SK-N-SH (cell line): ENCODE data around the gene NKAIN4. TPM values are rescaled to one million over a fixed set of nuclear protein-coding genes. Genes with fewer than 3 reads are reported as not detected.
A peak's percentile ranks its signal among the peaks of the same experiment; 100 is the strongest.

Experiments
- CTCF ChIA-PET: fragments of 300-600, 350-600 bp; formaldehyde crosslinking; extraction: SDS; loops from one replicate; lab custom pipeline; 2021; lab: Yijun Ruan, JAX
- POLR2A ChIA-PET: fragments of 350-600 bp; sonication (Branson Sonifier 250); formaldehyde crosslinking; extraction: SDS; loops from one replicate; lab custom pipeline; 2020; ENCODE audit warnings: antibody characterized with exemption, inconsistent platforms; lab: Yijun Ruan, JAX
- DNase-seq: peaks from one replicate; pipeline ENCODE4 v3.0.0; 2012
- H2AFZ ChIP-seq: fragments of 200-600 bp; sonication (generic); 2 replicates; pipeline ENCODE4 v1.8.1; 2016; ENCODE audit warnings: antibody characterized with exemption, mild to moderate bottlenecking, low read depth
- H3F3A ChIP-seq: fragments of 200-600 bp; sonication (generic); replicated peaks from 2 replicates; pipeline ENCODE3; 2016; ENCODE audit warnings: antibody characterized with exemption, mild to moderate bottlenecking; ENCODE audit not compliant: insufficient read depth
- H3K27ac ChIP-seq, 2 experiments: fragments of 200-500 bp in 1 of 2; fragments of 200-600 bp in 1 of 2; sonication (Bioruptor generic) in 1 of 2; sonication (generic), shearing (Covaris generic) in 1 of 2; 2 replicates each; pipeline versions ENCODE4 v1.5.1 to v1.6.1; 2014 to 2016; ENCODE audit warnings: low read depth in 2 of 2, inconsistent platforms in 1 of 2, low read length in 1 of 2, mild to moderate bottlenecking in 1 of 2, mixed read lengths in 1 of 2
- H3K27me3 ChIP-seq: fragments of 200-600 bp; sonication (generic), shearing (Covaris generic); 2 replicates; pipeline ENCODE4 v1.6.1; 2016; ENCODE audit warnings: mixed run types; ENCODE audit not compliant: insufficient read depth
- H3K36me3 ChIP-seq, 2 experiments: fragments of 200-500 bp in 1 of 2; fragments of 200-600 bp in 1 of 2; sonication (Bioruptor generic) in 1 of 2; sonication (generic) in 1 of 2; replicated peaks in 1 of 2; 2 replicates each; pipeline versions ENCODE3 to v1.5.1; 2014 to 2016; ENCODE audit warnings: low read length in 1 of 2, mild to moderate bottlenecking in 1 of 2; ENCODE audit not compliant: insufficient read depth in 2 of 2, control insufficient read depth in 1 of 2
- H3K4me1 ChIP-seq, 2 experiments: fragments of 200-500 bp in 1 of 2; fragments of 200-600 bp in 1 of 2; sonication (Bioruptor generic) in 1 of 2; sonication (generic), shearing (Covaris generic) in 1 of 2; 2 replicates each; pipeline versions ENCODE4 v1.5.1 to v1.6.1; 2014 to 2016; ENCODE audit warnings: low read depth in 1 of 2, low read length in 1 of 2, mixed run types in 1 of 2; ENCODE audit not compliant: insufficient read depth in 2 of 2, control insufficient read depth in 1 of 2
- H3K4me2 ChIP-seq: fragments of 200-600 bp; sonication (generic), shearing (Covaris generic); 2 replicates; pipeline ENCODE4 v1.6.1; 2017; ENCODE audit warnings: mixed run types
- H3K4me3 ChIP-seq, 2 experiments: fragments of 200-500 bp in 1 of 2; fragments of 200-600 bp in 1 of 2; sonication (Bioruptor generic) in 1 of 2; sonication (generic), shearing (Covaris generic) in 1 of 2; 2 replicates each; pipeline versions ENCODE4 v1.5.1 to v1.8.1; 2014 to 2016; ENCODE audit warnings: low read depth in 2 of 2, inconsistent platforms in 1 of 2, low read length in 1 of 2, mild to moderate bottlenecking in 1 of 2, mixed read lengths in 1 of 2, moderate library complexity in 1 of 2
- H3K79me2 ChIP-seq: fragments of 200-600 bp; sonication (generic); 2 replicates; pipeline ENCODE4 v1.8.1; 2017; ENCODE audit warnings: mild to moderate bottlenecking; ENCODE audit not compliant: insufficient read depth
- H3K9ac ChIP-seq: fragments of 200-600 bp; sonication (generic); 2 replicates; pipeline ENCODE4 v1.6.1; 2017; ENCODE audit warnings: mixed run types
- H3K9me2 ChIP-seq: fragments of 200-600 bp; sonication (generic); 2 replicates; pipeline ENCODE4 v1.6.1; 2017; ENCODE audit warnings: mixed run types
- H3K9me3 ChIP-seq: fragments of 200-600 bp; sonication (generic); 2 replicates; pipeline ENCODE4 v1.6.1; 2017; ENCODE audit warnings: mixed run types, mild to moderate bottlenecking, moderate library complexity
- H4K20me1 ChIP-seq: fragments of 200-600 bp; sonication (generic); 2 replicates; pipeline ENCODE4 v1.6.1; 2017; ENCODE audit warnings: mild to moderate bottlenecking, mixed run types; ENCODE audit not compliant: insufficient read depth
- FOXJ3 ChIP-seq: sonication (generic); formaldehyde crosslinking; IDR thresholded peaks from 2 replicates; pipeline ENCODE4 v1.5.1; 2020; ENCODE audit warnings: mild to moderate bottlenecking, missing genetic modification reagents
- GABPA ChIP-seq: IDR thresholded peaks from 2 replicates; pipeline ENCODE4 v1.4.0; 2012; ENCODE audit warnings: low read depth, mild to moderate bottlenecking
- GATA2 ChIP-seq: sonication (generic); formaldehyde crosslinking; IDR thresholded peaks from 2 replicates; pipeline ENCODE4 v1.5.0; 2020; ENCODE audit warnings: mild to moderate bottlenecking, missing genetic modification reagents
- POLR2AphosphoS5 ChIP-seq: IDR thresholded peaks from 2 replicates; pipeline ENCODE4 v1.6.1; 2012; ENCODE audit warnings: low read depth, low read length
- RCOR1 ChIP-seq: fragments of 150-350 bp; IDR thresholded peaks from 2 replicates; pipeline ENCODE4 v1.6.1; 2017; ENCODE audit warnings: antibody characterized with exemption, low read length
- TAF1 ChIP-seq: IDR thresholded peaks from 2 replicates; pipeline ENCODE4 v1.6.1; 2012; ENCODE audit warnings: low read depth, mild to moderate bottlenecking, low read length, moderate library complexity, borderline replicate concordance
- WGBS: methylation state at CpG from one replicate; pipeline ENCODE4 v1.1.6; 2017; ENCODE audit warnings: low lambda C conversion rate; 5-methylcytosine and 5-hydroxymethylcytosine counted together
- polyA plus RNA-seq, 3 experiments: library from polyadenylated mRNA; depleted of rRNA; stranded (reverse); fragments of >200 nt; gene quantifications; 2 replicates each; pipeline ENCODE4 v1.2.3, GENCODE V29; 2012
- TF ChIP-seq, protein P1 (sequence below): fragments of 200-600 bp; sonication (generic); IDR thresholded peaks from 2 replicates; pipeline ENCODE4 v1.6.1; 2017; ENCODE audit warnings: antibody characterized with exemption, mild to moderate bottlenecking, moderate library complexity
- TF ChIP-seq, protein P2 (sequence below): fragments of 150-350 bp; IDR thresholded peaks from 2 replicates; pipeline ENCODE4 v1.6.1; 2016; ENCODE audit warnings: mild to moderate bottlenecking, low read depth, low read length
- TF ChIP-seq, protein P3 (sequence below): IDR thresholded peaks from 2 replicates; pipeline ENCODE4; 2012
- TF ChIP-seq, protein P4 (sequence below): IDR thresholded peaks from 2 replicates; pipeline ENCODE4 v1.6.1; 2012; ENCODE audit warnings: mild to moderate bottlenecking, low read depth, low read length, moderate library complexity
- TF ChIP-seq, protein P5 (sequence below): IDR thresholded peaks from 2 replicates; pipeline ENCODE4 v1.4.0; 2012; ENCODE audit warnings: low read depth, borderline replicate concordance

NKAIN4 gene
- polyA plus RNA-seq, 1 of the 3 experiments (the other 2 are of a cell fraction) = not detected

DNA sequence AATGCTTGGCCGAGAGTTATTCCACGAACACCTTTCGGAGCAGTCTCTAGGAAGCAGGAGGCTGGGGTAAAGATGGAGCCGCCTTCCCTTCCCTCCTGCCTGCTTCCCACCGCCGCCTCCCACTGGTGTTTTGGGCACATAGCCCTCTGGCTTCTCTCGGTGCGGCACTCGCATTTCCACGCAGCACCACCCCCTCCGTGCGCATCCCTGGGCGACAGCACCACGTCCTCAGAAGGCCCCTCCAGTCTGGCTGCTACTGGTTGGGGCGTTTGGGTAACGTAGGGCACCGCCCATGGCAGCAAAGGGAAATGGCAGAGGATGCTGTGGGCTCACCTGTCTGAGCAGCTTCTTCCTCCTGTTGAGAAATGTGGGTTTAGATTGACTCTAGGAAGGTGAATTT lies 41.2 kb upstream of the NKAIN4 start:
- Histone ChIP-seq H4K20me1 (peaks cover 17% of the 10 kb centered on the region; the same call in 1 of the 2 replicates), H3K4me3 (no peak overlapping the region), H3K9me3 (no peaks in the 10 kb centered on the region), H3K9me2 (no peaks in the 10 kb centered on the region)
- TF ChIP-seq, protein P1, sequence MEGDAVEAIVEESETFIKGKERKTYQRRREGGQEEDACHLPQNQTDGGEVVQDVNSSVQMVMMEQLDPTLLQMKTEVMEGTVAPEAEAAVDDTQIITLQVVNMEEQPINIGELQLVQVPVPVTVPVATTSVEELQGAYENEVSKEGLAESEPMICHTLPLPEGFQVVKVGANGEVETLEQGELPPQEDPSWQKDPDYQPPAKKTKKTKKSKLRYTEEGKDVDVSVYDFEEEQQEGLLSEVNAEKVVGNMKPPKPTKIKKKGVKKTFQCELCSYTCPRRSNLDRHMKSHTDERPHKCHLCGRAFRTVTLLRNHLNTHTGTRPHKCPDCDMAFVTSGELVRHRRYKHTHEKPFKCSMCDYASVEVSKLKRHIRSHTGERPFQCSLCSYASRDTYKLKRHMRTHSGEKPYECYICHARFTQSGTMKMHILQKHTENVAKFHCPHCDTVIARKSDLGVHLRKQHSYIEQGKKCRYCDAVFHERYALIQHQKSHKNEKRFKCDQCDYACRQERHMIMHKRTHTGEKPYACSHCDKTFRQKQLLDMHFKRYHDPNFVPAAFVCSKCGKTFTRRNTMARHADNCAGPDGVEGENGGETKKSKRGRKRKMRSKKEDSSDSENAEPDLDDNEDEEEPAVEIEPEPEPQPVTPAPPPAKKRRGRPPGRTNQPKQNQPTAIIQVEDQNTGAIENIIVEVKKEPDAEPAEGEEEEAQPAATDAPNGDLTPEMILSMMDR = peak; percentile 27
- TF ChIP-seq, protein P2, sequence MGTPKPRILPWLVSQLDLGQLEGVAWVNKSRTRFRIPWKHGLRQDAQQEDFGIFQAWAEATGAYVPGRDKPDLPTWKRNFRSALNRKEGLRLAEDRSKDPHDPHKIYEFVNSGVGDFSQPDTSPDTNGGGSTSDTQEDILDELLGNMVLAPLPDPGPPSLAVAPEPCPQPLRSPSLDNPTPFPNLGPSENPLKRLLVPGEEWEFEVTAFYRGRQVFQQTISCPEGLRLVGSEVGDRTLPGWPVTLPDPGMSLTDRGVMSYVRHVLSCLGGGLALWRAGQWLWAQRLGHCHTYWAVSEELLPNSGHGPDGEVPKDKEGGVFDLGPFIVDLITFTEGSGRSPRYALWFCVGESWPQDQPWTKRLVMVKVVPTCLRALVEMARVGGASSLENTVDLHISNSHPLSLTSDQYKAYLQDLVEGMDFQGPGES = no peak
- TF ChIP-seq, protein P3, sequence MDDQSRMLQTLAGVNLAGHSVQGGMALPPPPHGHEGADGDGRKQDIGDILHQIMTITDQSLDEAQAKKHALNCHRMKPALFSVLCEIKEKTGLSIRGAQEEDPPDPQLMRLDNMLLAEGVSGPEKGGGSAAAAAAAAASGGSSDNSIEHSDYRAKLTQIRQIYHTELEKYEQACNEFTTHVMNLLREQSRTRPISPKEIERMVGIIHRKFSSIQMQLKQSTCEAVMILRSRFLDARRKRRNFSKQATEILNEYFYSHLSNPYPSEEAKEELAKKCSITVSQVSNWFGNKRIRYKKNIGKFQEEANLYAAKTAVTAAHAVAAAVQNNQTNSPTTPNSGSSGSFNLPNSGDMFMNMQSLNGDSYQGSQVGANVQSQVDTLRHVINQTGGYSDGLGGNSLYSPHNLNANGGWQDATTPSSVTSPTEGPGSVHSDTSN = no peak
- TF ChIP-seq, all 33 proteins: peak for 1
- H3K4me1 ChIP-seq = no peaks in the 10 kb centered on the region; a peak in 1 of 4 replicates
- peaks cover 4% of the 10 kb centered on the region for H3F3A ChIP-seq
- no peaks in the 10 kb centered on the region for H3K79me2 ChIP-seq
- WGBS = 29% methylated on average over 17 of the region's 17 CpGs
- ChIA-PET CTCF (interaction anchor here (1.2 to 7.2 kb wide), 5 partner anchors 14 to 87 kb away, joined by 3 to 73 read pairs (median 39); no protein-coding TSS in a partner anchor), POLR2A (no interaction called here)
- no peak overlapping the region for H3K9ac ChIP-seq
- H2AFZ ChIP-seq = no peak overlapping the region
- no peak for DNase-seq
- H3K27me3 ChIP-seq = peaks cover 40% of the 10 kb centered on the region
- H3K4me2 ChIP-seq = no peak overlapping the region
- no peaks in the 10 kb centered on the region for H3K36me3 ChIP-seq
- H3K27ac ChIP-seq = no peak overlapping the region

DNA sequence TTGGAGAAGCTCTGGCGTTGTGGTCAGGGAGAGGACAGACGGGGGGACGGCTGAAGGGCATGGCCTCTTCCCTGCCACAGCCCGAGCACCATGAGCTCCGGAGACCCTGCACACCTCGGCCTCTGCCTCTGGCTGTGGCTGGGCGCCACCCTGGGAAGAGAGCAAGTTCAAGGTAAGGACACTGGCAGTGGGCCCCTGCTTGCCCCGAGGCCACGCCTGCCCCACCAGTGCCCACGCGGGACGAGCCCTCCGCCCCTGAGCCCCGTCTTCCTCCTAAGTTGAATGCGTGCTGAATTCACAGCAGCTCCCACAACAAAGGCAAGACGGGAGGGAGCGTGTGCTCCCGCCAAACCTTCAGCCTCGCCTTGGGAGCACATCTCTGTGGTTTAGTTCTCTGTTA lies 40.8 kb upstream of the NKAIN4 start:
- CTCF ChIA-PET = interaction anchor here (0.8 to 7.2 kb wide), 9 partner anchors 7 to 87 kb away, joined by 3 to 73 read pairs (median 5); no protein-coding TSS in a partner anchor
- Histone ChIP-seq H3K4me3 (no peak overlapping the region), H3K27me3 (peaks cover 37% of the 10 kb centered on the region), H3K36me3 (no peaks in the 10 kb centered on the region), H2AFZ (no peak overlapping the region), H3K9me3 (no peaks in the 10 kb centered on the region), H3K9me2 (no peaks in the 10 kb centered on the region), H3K79me2 (no peaks in the 10 kb centered on the region), H3K27ac (no peak overlapping the region), H4K20me1 (peaks cover 17% of the 10 kb centered on the region; the same call in 1 of the 2 replicates), H3K9ac (no peak overlapping the region), H3F3A (peaks cover 4% of the 10 kb centered on the region), H3K4me2 (no peak overlapping the region), H3K4me1 (no peaks in the 10 kb centered on the region; a peak in 1 of 4 replicates)
- 58% methylated on average over 10 of the region's 19 CpGs for WGBS
- DNase-seq = no peak
- POLR2A ChIA-PET = no interaction called here
- TF ChIP-seq TAF1 (no peak), GABPA (no peak), RCOR1 (no peak), GATA2 (no peak), POLR2AphosphoS5 (no peak), FOXJ3 (CRISPR knock-in tag) (no peak)
- TF ChIP-seq, protein P2 = no peak
- TF ChIP-seq, protein P4, sequence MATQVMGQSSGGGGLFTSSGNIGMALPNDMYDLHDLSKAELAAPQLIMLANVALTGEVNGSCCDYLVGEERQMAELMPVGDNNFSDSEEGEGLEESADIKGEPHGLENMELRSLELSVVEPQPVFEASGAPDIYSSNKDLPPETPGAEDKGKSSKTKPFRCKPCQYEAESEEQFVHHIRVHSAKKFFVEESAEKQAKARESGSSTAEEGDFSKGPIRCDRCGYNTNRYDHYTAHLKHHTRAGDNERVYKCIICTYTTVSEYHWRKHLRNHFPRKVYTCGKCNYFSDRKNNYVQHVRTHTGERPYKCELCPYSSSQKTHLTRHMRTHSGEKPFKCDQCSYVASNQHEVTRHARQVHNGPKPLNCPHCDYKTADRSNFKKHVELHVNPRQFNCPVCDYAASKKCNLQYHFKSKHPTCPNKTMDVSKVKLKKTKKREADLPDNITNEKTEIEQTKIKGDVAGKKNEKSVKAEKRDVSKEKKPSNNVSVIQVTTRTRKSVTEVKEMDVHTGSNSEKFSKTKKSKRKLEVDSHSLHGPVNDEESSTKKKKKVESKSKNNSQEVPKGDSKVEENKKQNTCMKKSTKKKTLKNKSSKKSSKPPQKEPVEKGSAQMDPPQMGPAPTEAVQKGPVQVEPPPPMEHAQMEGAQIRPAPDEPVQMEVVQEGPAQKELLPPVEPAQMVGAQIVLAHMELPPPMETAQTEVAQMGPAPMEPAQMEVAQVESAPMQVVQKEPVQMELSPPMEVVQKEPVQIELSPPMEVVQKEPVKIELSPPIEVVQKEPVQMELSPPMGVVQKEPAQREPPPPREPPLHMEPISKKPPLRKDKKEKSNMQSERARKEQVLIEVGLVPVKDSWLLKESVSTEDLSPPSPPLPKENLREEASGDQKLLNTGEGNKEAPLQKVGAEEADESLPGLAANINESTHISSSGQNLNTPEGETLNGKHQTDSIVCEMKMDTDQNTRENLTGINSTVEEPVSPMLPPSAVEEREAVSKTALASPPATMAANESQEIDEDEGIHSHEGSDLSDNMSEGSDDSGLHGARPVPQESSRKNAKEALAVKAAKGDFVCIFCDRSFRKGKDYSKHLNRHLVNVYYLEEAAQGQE = no peak
- TF ChIP-seq, protein P5, sequence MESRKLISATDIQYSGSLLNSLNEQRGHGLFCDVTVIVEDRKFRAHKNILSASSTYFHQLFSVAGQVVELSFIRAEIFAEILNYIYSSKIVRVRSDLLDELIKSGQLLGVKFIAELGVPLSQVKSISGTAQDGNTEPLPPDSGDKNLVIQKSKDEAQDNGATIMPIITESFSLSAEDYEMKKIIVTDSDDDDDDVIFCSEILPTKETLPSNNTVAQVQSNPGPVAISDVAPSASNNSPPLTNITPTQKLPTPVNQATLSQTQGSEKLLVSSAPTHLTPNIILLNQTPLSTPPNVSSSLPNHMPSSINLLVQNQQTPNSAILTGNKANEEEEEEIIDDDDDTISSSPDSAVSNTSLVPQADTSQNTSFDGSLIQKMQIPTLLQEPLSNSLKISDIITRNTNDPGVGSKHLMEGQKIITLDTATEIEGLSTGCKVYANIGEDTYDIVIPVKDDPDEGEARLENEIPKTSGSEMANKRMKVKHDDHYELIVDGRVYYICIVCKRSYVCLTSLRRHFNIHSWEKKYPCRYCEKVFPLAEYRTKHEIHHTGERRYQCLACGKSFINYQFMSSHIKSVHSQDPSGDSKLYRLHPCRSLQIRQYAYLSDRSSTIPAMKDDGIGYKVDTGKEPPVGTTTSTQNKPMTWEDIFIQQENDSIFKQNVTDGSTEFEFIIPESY = no peak
